Caki2 (cell line): ENCODE results near the gene C17orf75. TPM values are rescaled to one million over a fixed set of nuclear protein-coding genes. Genes with fewer than 3 reads are reported as not detected.
"Not testable (repeated sequence)": the region's sequence is repeated elsewhere in the genome, so short reads cannot be mapped to it uniquely, and the experiment has no call there.

Source experiments
- DNase-seq: peaks from one replicate; pipeline ENCODE4 v3.0.0-alpha.2; 2015; ENCODE audit warnings: low read depth
- in situ Hi-C: cut with HindIII; loops from 2 replicates; pipeline ENCODE4 v1.10.0; 2016; ENCODE audit warnings: low sequenced_read_pairs, low pct_unique_long_range_greater_than_20kb, mixed read lengths
- total RNA-seq: library from RNA; depleted of rRNA; stranded (reverse); fragments of >200 nt; shearing (Covaris generic); gene quantifications from 2 replicates; pipeline ENCODE4 v1.2.3, GENCODE V29; 2014; ENCODE audit warnings: low replicate concordance; rRNA removed

C17orf75 gene
- total RNA-seq: 16.7 and 24.6 TPM in 2 replicates

- in situ Hi-C loops: no loop called here
- DNase-seq: peak; percentile 82
These were observed at the start of gene C17orf75 for GRCh38 chr17:32341857-32342602. Gene C17orf75, minus strand, starts transcription at chr17:32342173. Its CDS starts 34 bp downstream, at chr17:32342139.

- in situ Hi-C loops: no loop called here
- DNase-seq: no peak
These were observed 46.9 kb upstream of the C17orf75 start for GRCh38 chr17:32388613-32389459.

- DNase-seq, in situ Hi-C loops: not testable (repeated sequence)
These were observed 46.2 kb upstream of the C17orf75 start for GRCh38 chr17:32388128-32388527.

- in situ Hi-C loops: no loop called here
- no peak for DNase-seq
These were observed 44.9 kb upstream of the C17orf75 start for GRCh38 chr17:32386844-32387243.

GRCh38 chr17:32385971-32386370 lies 44.0 kb upstream of the C17orf75 start:
- DNase-seq: no peak

GRCh38 chr17:32385121-32385520 lies 43.1 kb upstream of the C17orf75 start:
- DNase-seq: no peak
- in situ Hi-C loops: no loop called here

More at GRCh38 chr17:32385971-32386370, 44.0 kb upstream of the C17orf75 start:
- in situ Hi-C loops: no loop called here

GRCh38 chr17:32383926-32384434 lies 42.0 kb upstream of the C17orf75 start:
- in situ Hi-C loops: no loop called here

GRCh38 chr17:32382526-32383223 lies 40.7 kb upstream of the C17orf75 start:
- DNase-seq: peak; percentile 33
- in situ Hi-C loops: no loop called here

More at GRCh38 chr17:32383926-32384434, 42.0 kb upstream of the C17orf75 start:
- no peak for DNase-seq

- no peak for DNase-seq
- in situ Hi-C loops: no loop called here
These were observed 28.5 kb upstream of the C17orf75 start for GRCh38 chr17:32370426-32370825.

- in situ Hi-C loops: no loop called here
These were observed 19.3 kb upstream of the C17orf75 start for GRCh38 chr17:32361270-32361669.

GRCh38 chr17:32357615-32358014 lies 15.6 kb upstream of the C17orf75 start:
- in situ Hi-C loops: no loop called here
- no peak for DNase-seq

More at GRCh38 chr17:32361270-32361669, 19.3 kb upstream of the C17orf75 start:
- DNase-seq: no peak

- DNase-seq: no peak
- in situ Hi-C loops: no loop called here
These were observed 14.8 kb upstream of the C17orf75 start for GRCh38 chr17:32356750-32357149.

- in situ Hi-C loops: no loop called here
- DNase-seq: no peak
These were observed 14.4 kb upstream of the C17orf75 start for GRCh38 chr17:32356378-32356743.

GRCh38 chr17:32355649-32356377 lies 13.8 kb upstream of the C17orf75 start:
- in situ Hi-C loops: no loop called here
- no peak for DNase-seq

GRCh38 chr17:32352734-32353133 lies 10.8 kb upstream of the C17orf75 start:
- DNase-seq, in situ Hi-C loops: not testable (repeated sequence)

- in situ Hi-C loops: no loop called here
- DNase-seq: peak; percentile 63
These were observed 8.9 kb upstream of the C17orf75 start for GRCh38 chr17:32350666-32351418.
